ENCODE results near the gene ADCY2. TPM values are rescaled to one million over a fixed set of nuclear protein-coding genes. Genes with fewer than 3 reads are reported as not detected.

The ADCY2 gene
- total RNA-seq, 4 donors from 2014 or later, result 2.6 to 24.8 (median 10.9) TPM

- Histone ChIP-seq H3K27me3 (no peaks in the 10 kb centered on the region), H3K36me3 (no peaks in the 10 kb centered on the region), H3K9me3 (no peaks in the 10 kb centered on the region), H3K4me1 (peaks cover 23% of the 10 kb centered on the region), H3K27ac (no peak overlapping the region), H3K4me3 (no peak overlapping the region)
- WGBS, result 59% methylated on average over 4 of the region's 4 CpGs
- DNase-seq (ENCODE audit: low spot score in 2 of 2), result no peak
- TF ChIP-seq POLR2A (IDR thresholded peaks at IDR 0.05) (no peak), POLR2AphosphoS5 (IDR thresholded peaks at IDR 0.05) (no peak), CTCF (IDR thresholded peaks at IDR 0.05) (no peak), EP300 (IDR thresholded peaks at IDR 0.05) (no peak)
Observed at GRCh38 chr5:7492371-7492770, 96.4 kb downstream of the ADCY2 start.

GRCh38 chr5:7493081-7493480 is 97.1 kb downstream of the ADCY2 start:
- peaks cover 23% of the 10 kb centered on the region for H3K4me1 ChIP-seq
- no peak overlapping the region for H3K27ac ChIP-seq
- H3K36me3 ChIP-seq, result no peaks in the 10 kb centered on the region
- H3K4me3 ChIP-seq, result no peak overlapping the region
- no peaks in the 10 kb centered on the region for H3K27me3 ChIP-seq
- 88% methylated on average over 1 of the region's 1 CpG for WGBS
- H3K9me3 ChIP-seq, result no peaks in the 10 kb centered on the region
- no peak for TF ChIP-seq EP300 (IDR thresholded peaks at IDR 0.05)
- no peak for TF ChIP-seq POLR2AphosphoS5 (IDR thresholded peaks at IDR 0.05)
- TF ChIP-seq CTCF (IDR thresholded peaks at IDR 0.05), result no peak
- TF ChIP-seq POLR2A (IDR thresholded peaks at IDR 0.05), result no peak
- DNase-seq (ENCODE audit: low spot score in 2 of 2), result no peak

GRCh38 chr5:7493622-7494021 is 97.7 kb downstream of the ADCY2 start:
- no peak for DNase-seq (ENCODE audit: low spot score in 2 of 2)
- Histone ChIP-seq H3K27me3 (no peaks in the 10 kb centered on the region), H3K36me3 (no peaks in the 10 kb centered on the region), H3K4me3 (no peak overlapping the region), H3K9me3 (no peaks in the 10 kb centered on the region), H3K27ac (no peak overlapping the region), H3K4me1 (peaks cover 23% of the 10 kb centered on the region)
- 47% methylated on average over 5 of the region's 5 CpGs for WGBS
- TF ChIP-seq CTCF (IDR thresholded peaks at IDR 0.05), result no peak
- no peak for TF ChIP-seq POLR2A (IDR thresholded peaks at IDR 0.05)
- TF ChIP-seq EP300 (IDR thresholded peaks at IDR 0.05), result no peak
- TF ChIP-seq POLR2AphosphoS5 (IDR thresholded peaks at IDR 0.05), result no peak

GRCh38 chr5:7494481-7495130 is 98.7 kb downstream of the ADCY2 start:
- WGBS, result 37% methylated on average over 2 of the region's 2 CpGs
- H3K4me1 ChIP-seq, result peaks cover 23% of the 10 kb centered on the region

GRCh38 chr5:7495131-7495517 is 99.2 kb downstream of the ADCY2 start:
- TF ChIP-seq EP300 (IDR thresholded peaks at IDR 0.05) (no peak), CTCF (IDR thresholded peaks at IDR 0.05) (no peak), POLR2AphosphoS5 (IDR thresholded peaks at IDR 0.05) (no peak), POLR2A (IDR thresholded peaks at IDR 0.05) (no peak)
- Histone ChIP-seq H3K9me3 (no peaks in the 10 kb centered on the region), H3K36me3 (no peaks in the 10 kb centered on the region), H3K4me1 (peaks cover 23% of the 10 kb centered on the region), H3K4me3 (no peak overlapping the region), H3K27me3 (no peaks in the 10 kb centered on the region), H3K27ac (no peak overlapping the region)
- 34% methylated on average over 5 of the region's 5 CpGs for WGBS
- no peak for DNase-seq (ENCODE audit: low spot score in 2 of 2)

More at GRCh38 chr5:7494481-7495130, 98.7 kb downstream of the ADCY2 start:
- no peak for DNase-seq (ENCODE audit: low spot score in 2 of 2)
- no peak overlapping the region for H3K4me3 ChIP-seq
- H3K27ac ChIP-seq, result no peak overlapping the region
- TF ChIP-seq EP300 (IDR thresholded peaks at IDR 0.05) (no peak), CTCF (IDR thresholded peaks at IDR 0.05) (no peak), POLR2AphosphoS5 (IDR thresholded peaks at IDR 0.05) (no peak), POLR2A (IDR thresholded peaks at IDR 0.05) (no peak)
- no peaks in the 10 kb centered on the region for H3K36me3 ChIP-seq
- no peaks in the 10 kb centered on the region for H3K9me3 ChIP-seq
- H3K27me3 ChIP-seq, result no peaks in the 10 kb centered on the region
